Mesendoderm (in vitro differentiated cells): ENCODE measurements around the gene ARID1B.

Source experiments
- DNase-seq: peaks from one replicate; pipeline ENCODE4 v3.0.0; 2013
- H2AK5ac ChIP-seq: 2 replicates; pipeline ENCODE4 v1.6.1; 2013; ENCODE audit warnings: low read length, inconsistent platforms
- H2BK120ac ChIP-seq: 2 replicates; pipeline ENCODE4 v1.6.1; 2013; ENCODE audit warnings: low read depth, mild to moderate bottlenecking, low read length, moderate library complexity, mixed read lengths
- H2BK15ac ChIP-seq: replicated peaks from 2 replicates; pipeline ENCODE4 v1.6.1; 2013; ENCODE audit warnings: low read depth, mild to moderate bottlenecking, moderate library complexity
- H2BK5ac ChIP-seq: 2 replicates; pipeline ENCODE4 v1.6.1; 2013; ENCODE audit warnings: low read length, inconsistent platforms
- H3K18ac ChIP-seq: 2 replicates; pipeline ENCODE4 v1.6.1; 2013; ENCODE audit warnings: mild to moderate bottlenecking, low read length, mixed read lengths
- H3K23ac ChIP-seq: one replicate; pipeline ENCODE4 v1.6.1; 2013; ENCODE audit warnings: low read length
- H3K27ac ChIP-seq: 2 replicates; pipeline ENCODE4 v1.5.1; 2013; ENCODE audit warnings: low read depth, mild to moderate bottlenecking, inconsistent platforms, low read length, moderate library complexity
- H3K27me3 ChIP-seq: 2 replicates; pipeline ENCODE4 v1.6.1; 2013; ENCODE audit warnings: low read length, control low read depth, mild to moderate bottlenecking, inconsistent platforms; ENCODE audit not compliant: insufficient read depth, poor library complexity
- H3K36me3 ChIP-seq: 2 replicates; pipeline ENCODE4 v1.6.1; 2013; ENCODE audit warnings: low read length, inconsistent platforms; ENCODE audit not compliant: control insufficient read depth, insufficient read depth
- H3K4ac ChIP-seq: one replicate; pipeline ENCODE4 v1.6.1; 2013; ENCODE audit warnings: low read depth, mild to moderate bottlenecking, low read length, moderate library complexity
- H3K4me1 ChIP-seq: 2 replicates; pipeline ENCODE4 v1.6.1; 2013; ENCODE audit warnings: low read depth, low read length, inconsistent platforms; ENCODE audit not compliant: control insufficient read depth
- H3K4me2 ChIP-seq: 2 replicates; pipeline ENCODE4 v1.6.1; 2013; ENCODE audit warnings: low read length
- H3K4me3 ChIP-seq: 2 replicates; pipeline ENCODE4 v1.5.1; 2013; ENCODE audit warnings: mild to moderate bottlenecking, low read length
- H3K56ac ChIP-seq: one replicate; pipeline ENCODE4 v1.6.1; 2013; ENCODE audit warnings: low read length
- H3K79me1 ChIP-seq: 2 replicates; pipeline ENCODE4 v1.6.1; 2013; ENCODE audit warnings: low read length, inconsistent platforms
- H3K79me2 ChIP-seq: 2 replicates; pipeline ENCODE4 v1.6.1; 2013; ENCODE audit warnings: mild to moderate bottlenecking, low read length; ENCODE audit not compliant: control insufficient read depth, insufficient read depth
- H3K9ac ChIP-seq: 2 replicates; pipeline ENCODE4 v1.6.1; 2013; ENCODE audit warnings: low read length, inconsistent platforms
- H4K5ac ChIP-seq: one replicate; pipeline ENCODE4 v1.6.1; 2013; ENCODE audit warnings: low read length
- H4K8ac ChIP-seq: one replicate; pipeline ENCODE4 v1.6.1; 2013; ENCODE audit warnings: low read depth, mild to moderate bottlenecking, control low read depth, low read length, moderate library complexity
- WGBS: extraction: QIAGEN DNeasy Blood & Tissue Kit; methylation state at CpG from one replicate; pipeline ENCODE4 v1.1.7; 2013; ENCODE audit warnings: low lambda C conversion rate, missing lambda C conversion rate; ENCODE audit not compliant: insufficient coverage; ENCODE audit errors: extremely low coverage; 5-methylcytosine and 5-hydroxymethylcytosine counted together

ARID1B gene

DNA sequence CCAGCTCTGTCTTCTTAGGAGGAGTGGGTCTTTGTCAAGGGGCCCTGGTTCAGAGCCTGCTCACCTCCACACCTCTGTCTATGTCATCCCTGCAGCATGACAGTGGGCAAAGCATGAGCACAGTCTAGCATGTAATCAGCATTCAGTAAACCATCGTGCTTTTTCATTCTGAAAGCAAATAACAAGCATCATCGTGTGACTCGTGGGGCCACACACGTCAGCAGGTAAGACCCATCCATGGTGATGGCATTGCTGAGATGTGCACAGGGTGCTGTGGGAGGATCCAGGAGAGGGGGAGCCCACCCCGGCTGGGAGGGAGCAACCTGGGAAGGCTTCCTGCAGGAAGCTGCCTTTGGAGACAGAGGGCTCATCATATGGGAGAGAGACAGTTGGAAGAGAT lies 439.4 kb downstream of the ARID1B start:
- Histone ChIP-seq H2AK5ac (no peak overlapping the region), H4K8ac (no peak overlapping the region), H3K27me3 (no peaks in the 10 kb centered on the region), H3K23ac (no peak overlapping the region), H2BK5ac (no peak overlapping the region), H3K27ac (no peak overlapping the region), H4K5ac (no peak overlapping the region), H2BK120ac (no peak overlapping the region), H3K79me2 (no peaks in the 10 kb centered on the region), H3K9ac (no peak overlapping the region), H3K56ac (no peak overlapping the region), H3K4me3 (no peak overlapping the region), H3K4me2 (no peak overlapping the region), H3K4me1 (no peaks in the 10 kb centered on the region), H3K79me1 (no peaks in the 10 kb centered on the region), H3K18ac (no peak overlapping the region), H3K36me3 (no peaks in the 10 kb centered on the region), H2BK15ac (no peak overlapping the region), H3K4ac (no peak overlapping the region)
- DNase-seq = no peak
- WGBS = no CpG with 5 or more reads among the region's 5 CpGs

DNA sequence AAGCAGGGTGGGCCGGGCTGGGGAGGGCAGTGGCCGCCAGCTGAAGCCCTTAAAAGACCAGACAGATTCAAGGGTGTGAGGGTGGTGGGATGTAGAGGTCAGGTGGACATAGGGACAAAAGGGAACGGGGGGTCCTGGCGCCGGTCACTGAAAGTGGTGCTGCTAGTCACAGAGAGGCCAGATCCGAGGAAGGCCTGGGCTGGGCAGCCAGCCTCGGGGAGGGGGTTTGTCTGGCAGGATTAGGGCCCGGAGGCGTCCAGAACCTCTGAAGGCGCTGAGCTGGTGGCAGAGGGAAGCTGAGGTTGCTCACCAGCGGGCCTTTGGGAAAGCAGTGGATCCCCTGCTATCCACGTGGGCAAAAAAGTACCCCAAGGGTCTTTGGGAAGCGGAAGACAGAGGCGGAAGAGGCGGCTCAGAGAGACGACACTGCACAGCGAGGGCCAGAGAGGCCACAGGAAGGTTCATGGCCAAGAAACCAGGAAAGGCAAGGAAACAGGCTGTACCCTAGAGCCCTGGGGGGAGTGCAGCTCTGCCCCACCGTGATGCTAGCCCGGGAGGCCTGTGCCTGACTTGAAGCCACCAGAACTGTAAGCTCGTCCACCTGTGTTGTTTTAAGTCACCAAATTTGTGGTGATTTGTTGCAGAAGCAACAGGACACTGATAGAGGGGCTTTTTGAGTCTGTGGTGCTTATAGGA lies 440.2 kb downstream of the ARID1B start:
- no peak for DNase-seq
- WGBS = no CpG with 5 or more reads among the region's 20 CpGs
- no peak overlapping the region for H2AK5ac ChIP-seq
- H3K4me2 ChIP-seq = no peak overlapping the region
- H3K23ac ChIP-seq = no peak overlapping the region
- no peak overlapping the region for H4K8ac ChIP-seq
- H2BK5ac ChIP-seq = no peak overlapping the region
- no peak overlapping the region for H3K27ac ChIP-seq
- no peak overlapping the region for H2BK120ac ChIP-seq
- H3K79me2 ChIP-seq = no peaks in the 10 kb centered on the region
- H2BK15ac ChIP-seq = no peak overlapping the region
- H3K4me3 ChIP-seq = no peak overlapping the region
- no peak overlapping the region for H3K18ac ChIP-seq
- H3K9ac ChIP-seq = no peak overlapping the region
- no peak overlapping the region for H3K4ac ChIP-seq
- no peak overlapping the region for H3K56ac ChIP-seq
- H3K36me3 ChIP-seq = no peaks in the 10 kb centered on the region
- H3K27me3 ChIP-seq = no peaks in the 10 kb centered on the region
- H3K4me1 ChIP-seq = no peaks in the 10 kb centered on the region
- H3K79me1 ChIP-seq = no peaks in the 10 kb centered on the region
- no peak overlapping the region for H4K5ac ChIP-seq

DNA sequence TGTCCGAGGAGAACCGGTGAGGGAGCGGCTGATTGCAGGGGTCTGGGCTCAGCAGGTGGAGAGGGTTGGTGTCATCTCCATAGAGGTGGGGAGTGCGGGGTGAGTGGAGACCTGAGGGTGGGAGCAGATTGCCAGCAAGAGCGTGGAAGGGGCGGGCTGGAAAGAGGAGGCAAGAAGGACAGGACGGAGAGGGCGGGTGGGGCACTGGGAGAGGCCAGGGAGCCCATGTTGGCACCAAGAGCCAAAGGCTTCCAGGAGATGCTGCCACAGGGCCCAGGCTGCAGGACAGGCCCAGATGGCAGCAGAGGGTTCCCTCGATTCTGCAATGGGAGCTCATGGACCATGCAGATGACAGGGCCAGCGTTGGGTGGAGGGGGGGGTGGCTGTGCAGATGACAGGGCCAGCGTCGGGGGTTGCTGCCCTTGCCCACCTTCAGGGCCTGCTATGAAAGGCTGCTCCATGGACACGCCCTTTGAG lies 440.8 kb downstream of the ARID1B start:
- no peaks in the 10 kb centered on the region for H3K79me1 ChIP-seq
- H3K4me2 ChIP-seq = no peak overlapping the region
- H3K4me1 ChIP-seq = no peaks in the 10 kb centered on the region
- H3K4me3 ChIP-seq = no peak overlapping the region
- no peak overlapping the region for H3K9ac ChIP-seq
- H3K18ac ChIP-seq = no peak overlapping the region
- no peaks in the 10 kb centered on the region for H3K36me3 ChIP-seq
- no peak overlapping the region for H2BK5ac ChIP-seq
- H4K5ac ChIP-seq = no peak overlapping the region
- no peak for DNase-seq
- no peak overlapping the region for H3K56ac ChIP-seq
- no peak overlapping the region for H3K27ac ChIP-seq
- no peak overlapping the region for H2BK120ac ChIP-seq
- H3K27me3 ChIP-seq = no peaks in the 10 kb centered on the region
- no peak overlapping the region for H3K23ac ChIP-seq
- H3K4ac ChIP-seq = no peak overlapping the region
- no peak overlapping the region for H2BK15ac ChIP-seq
- no peak overlapping the region for H4K8ac ChIP-seq
- no CpG with 5 or more reads among the region's 13 CpGs for WGBS
- no peaks in the 10 kb centered on the region for H3K79me2 ChIP-seq
- no peak overlapping the region for H2AK5ac ChIP-seq

GRCh38 chr6:157218371-157219198 lies 441.4 kb downstream of the ARID1B start:
- Histone ChIP-seq H3K27me3 (no peaks in the 10 kb centered on the region), H3K23ac (no peak overlapping the region), H3K4me1 (no peaks in the 10 kb centered on the region), H3K18ac (no peak overlapping the region), H3K4me2 (no peak overlapping the region), H2BK5ac (no peak overlapping the region), H3K4me3 (no peak overlapping the region), H3K36me3 (no peaks in the 10 kb centered on the region), H3K4ac (no peak overlapping the region), H3K56ac (no peak overlapping the region), H2BK120ac (no peak overlapping the region), H4K5ac (no peak overlapping the region), H3K79me2 (no peaks in the 10 kb centered on the region), H2BK15ac (no peak overlapping the region), H3K79me1 (no peaks in the 10 kb centered on the region), H2AK5ac (no peak overlapping the region), H4K8ac (no peak overlapping the region), H3K27ac (no peak overlapping the region), H3K9ac (no peak overlapping the region)
- WGBS = no CpG with 5 or more reads among the region's 23 CpGs
- no peak for DNase-seq

GRCh38 chr6:157219201-157220200 lies 442.3 kb downstream of the ARID1B start:
- H3K27me3 ChIP-seq = no peaks in the 10 kb centered on the region
- H3K27ac ChIP-seq = no peak overlapping the region

More at GRCh38 chr6:157219201-157220200, 442.3 kb downstream of the ARID1B start:
- no peak overlapping the region for H3K18ac ChIP-seq
- H3K4ac ChIP-seq = no peak overlapping the region
- no CpG with 5 or more reads among the region's 18 CpGs for WGBS
- H2BK5ac ChIP-seq = no peak overlapping the region
- H3K79me1 ChIP-seq = no peaks in the 10 kb centered on the region
- DNase-seq = peak; percentile 65
- no peak overlapping the region for H3K56ac ChIP-seq
- H3K4me2 ChIP-seq = no peak overlapping the region
- no peak overlapping the region for H2BK120ac ChIP-seq
- no peaks in the 10 kb centered on the region for H3K4me1 ChIP-seq
- H4K8ac ChIP-seq = no peak overlapping the region
- no peak overlapping the region for H3K4me3 ChIP-seq
- no peaks in the 10 kb centered on the region for H3K79me2 ChIP-seq
- H3K36me3 ChIP-seq = no peaks in the 10 kb centered on the region
- H3K23ac ChIP-seq = no peak overlapping the region
- H3K9ac ChIP-seq = no peak overlapping the region
- no peak overlapping the region for H2AK5ac ChIP-seq
- no peak overlapping the region for H4K5ac ChIP-seq
- no peak overlapping the region for H2BK15ac ChIP-seq
